HUDEP-2 (cell line): ENCODE results near the gene AGPAT4.
"Not testable (repeated sequence)": the region's sequence is repeated elsewhere in the genome, so short reads cannot be mapped to it uniquely, and the experiment has no call there.

Source experiments
- DNase-seq, 76 experiments: peaks; one replicate each; lab custom pipeline; 2025; ENCODE audit not compliant: unreplicated experiment in 76 of 76; lab: John Stamatoyannopoulos, UW

AGPAT4 gene, protein sequence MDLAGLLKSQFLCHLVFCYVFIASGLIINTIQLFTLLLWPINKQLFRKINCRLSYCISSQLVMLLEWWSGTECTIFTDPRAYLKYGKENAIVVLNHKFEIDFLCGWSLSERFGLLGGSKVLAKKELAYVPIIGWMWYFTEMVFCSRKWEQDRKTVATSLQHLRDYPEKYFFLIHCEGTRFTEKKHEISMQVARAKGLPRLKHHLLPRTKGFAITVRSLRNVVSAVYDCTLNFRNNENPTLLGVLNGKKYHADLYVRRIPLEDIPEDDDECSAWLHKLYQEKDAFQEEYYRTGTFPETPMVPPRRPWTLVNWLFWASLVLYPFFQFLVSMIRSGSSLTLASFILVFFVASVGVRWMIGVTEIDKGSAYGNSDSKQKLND

GRCh38 chr6:161273752-161274487, at the start of gene AGPAT4:
Gene AGPAT4 (minus strand): TSS chr6:161274061. CDS start chr6:161232213, 41,848 bp downstream.
- DNase-seq, result peak in 68 of 76 experiments; percentile 5 to 89 (median 59)

DNA sequence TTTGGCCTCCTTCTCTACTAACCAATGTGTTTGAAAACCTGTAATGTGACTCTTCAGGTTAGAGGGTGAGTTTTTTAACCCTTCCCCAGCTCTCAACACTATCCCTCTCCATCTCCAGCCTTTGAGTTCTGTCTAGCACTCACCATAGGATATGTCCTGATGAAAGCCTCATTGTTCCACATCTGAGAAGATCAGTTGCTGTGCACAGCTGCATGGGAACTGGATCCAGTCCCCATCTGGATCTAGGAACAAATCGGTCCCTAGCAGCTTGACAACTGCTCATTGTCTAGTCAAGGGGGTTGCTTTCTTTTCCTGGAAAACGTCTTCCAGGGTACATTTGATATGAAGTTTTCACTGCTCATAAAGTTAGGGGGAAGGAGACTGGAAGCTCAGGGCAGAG, 45.4 kb upstream of the AGPAT4 start:
- DNase-seq, result no peak

GRCh38 chr6:161318456-161318855, 44.6 kb upstream of the AGPAT4 start:
- DNase-seq, result no peak

GRCh38 chr6:161316531-161316930, 42.7 kb upstream of the AGPAT4 start:
- DNase-seq, result no peak

DNA sequence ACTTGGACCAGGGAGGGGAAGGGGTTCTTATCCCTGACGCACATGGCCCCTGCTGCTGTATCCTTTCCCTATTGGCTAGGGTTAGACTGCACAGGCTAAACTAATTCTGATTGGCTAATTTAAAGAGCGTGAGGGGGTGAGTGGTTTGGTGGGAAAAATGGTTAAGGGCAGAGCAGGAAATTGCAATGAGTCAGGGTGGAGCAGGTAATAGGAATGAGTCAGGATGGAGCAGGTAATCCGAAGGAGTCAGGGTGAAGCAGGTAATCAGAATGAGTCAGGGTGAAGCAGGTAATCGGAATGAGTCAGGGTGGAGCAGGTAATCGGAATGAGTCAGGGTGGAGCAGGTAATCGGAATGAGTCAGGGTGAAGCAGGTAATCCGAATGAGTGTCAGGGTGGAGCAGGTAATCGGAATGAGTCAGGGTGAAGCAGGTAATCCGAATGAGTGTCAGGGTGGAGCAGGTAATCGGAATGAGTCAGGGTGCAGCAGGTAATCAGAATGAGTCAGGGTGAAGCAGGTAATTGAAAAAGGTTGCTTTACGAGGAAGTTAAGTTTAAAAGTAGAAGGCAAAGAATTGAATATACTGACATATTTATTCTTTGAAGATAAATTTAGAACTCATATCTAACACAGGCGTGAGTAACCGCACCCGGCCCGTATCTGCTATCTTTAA, 41.5 kb upstream of the AGPAT4 start:
- not testable (repeated sequence) for DNase-seq

GRCh38 chr6:161314541-161315245, 40.8 kb upstream of the AGPAT4 start:
- not testable (repeated sequence) for DNase-seq

GRCh38 chr6:161313940-161314509, 40.2 kb upstream of the AGPAT4 start:
- DNase-seq, result no peak

DNA sequence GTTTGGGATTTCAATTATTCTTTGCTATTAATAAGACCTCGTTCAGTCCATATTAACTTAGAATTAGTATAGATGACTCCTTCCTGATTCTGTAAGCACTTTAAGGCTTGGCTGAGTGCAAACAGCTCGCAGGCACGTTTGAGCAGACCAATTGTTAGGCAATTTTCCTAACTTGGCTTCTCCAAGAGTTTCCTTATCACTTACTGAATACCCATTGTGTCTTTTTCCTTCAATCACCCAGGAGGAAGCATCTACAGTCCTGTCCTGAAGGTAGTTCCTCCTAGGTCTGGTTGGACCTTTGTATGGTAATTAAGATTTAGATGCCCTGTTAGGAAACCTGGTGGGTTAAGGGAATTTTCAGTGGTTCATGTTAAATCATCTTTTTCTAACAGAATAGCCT, 39.6 kb upstream of the AGPAT4 start:
- not testable (repeated sequence) for DNase-seq

DNA sequence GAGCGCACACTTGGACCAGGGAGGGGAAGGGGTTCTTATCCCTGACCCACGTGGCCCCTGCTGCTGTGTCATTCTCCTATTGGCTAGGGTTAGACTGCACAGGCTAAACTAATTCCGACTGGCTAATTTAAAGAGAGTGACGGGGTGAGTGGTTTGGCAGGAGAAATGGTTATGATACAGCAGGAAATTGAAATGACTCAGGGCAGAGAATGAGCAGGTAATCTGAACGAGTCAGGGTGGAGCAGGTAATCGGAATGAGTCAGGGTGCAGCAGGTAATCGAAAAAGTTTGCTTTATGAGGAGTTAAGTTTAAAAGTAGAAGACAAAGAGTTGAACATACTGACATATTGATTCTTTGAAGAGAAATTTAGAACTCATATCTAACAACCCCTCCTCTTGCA, 35.9 kb upstream of the AGPAT4 start:
- not testable (repeated sequence) for DNase-seq

DNA sequence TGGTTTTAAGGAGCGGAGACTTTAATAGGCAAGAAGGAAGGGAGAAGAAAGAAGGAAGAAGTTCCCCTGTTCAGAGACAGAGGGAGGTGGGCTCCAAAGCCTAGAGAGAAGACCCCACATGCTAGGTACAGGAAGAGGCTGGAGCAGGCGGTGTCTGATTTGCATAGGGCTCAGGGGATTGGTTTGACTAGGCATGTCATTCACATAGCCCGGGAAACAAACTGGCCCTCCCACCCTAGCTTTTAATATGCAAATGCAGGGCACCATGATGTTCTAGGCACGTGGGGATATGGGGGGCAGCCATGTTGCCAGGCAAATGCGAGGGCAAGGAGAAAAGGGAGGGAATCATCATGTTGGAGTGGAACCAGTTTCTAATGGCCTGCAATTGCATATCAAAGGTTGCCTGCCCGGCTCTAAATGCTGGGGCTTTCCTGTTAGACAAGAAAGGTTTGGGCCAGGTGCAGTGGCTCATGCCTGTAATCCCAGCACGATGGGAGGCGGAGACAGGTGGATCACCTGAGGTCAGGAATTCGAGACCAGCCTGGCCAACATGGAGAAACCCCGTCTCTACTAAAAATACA, 34.3 kb upstream of the AGPAT4 start:
- no peak for DNase-seq

DNA sequence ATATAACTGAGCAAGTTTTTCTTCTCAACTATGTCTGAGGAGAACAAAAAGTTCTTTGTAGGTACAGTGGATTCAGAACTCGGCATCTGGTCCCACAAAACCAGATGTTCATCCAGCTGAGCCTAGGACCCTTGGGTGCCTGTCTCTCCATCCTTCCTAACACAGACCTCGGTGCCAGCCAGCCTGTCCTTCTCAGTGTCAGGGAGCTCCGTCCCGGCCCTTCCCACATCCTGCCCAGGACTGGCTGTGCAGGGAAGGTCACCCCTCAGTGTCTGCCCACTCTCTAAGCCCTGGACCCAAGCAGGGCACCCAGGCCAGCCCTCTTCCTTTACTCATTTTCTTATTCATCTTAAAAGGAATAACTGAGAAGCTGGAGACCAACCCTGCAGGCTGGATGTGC, 32.0 kb upstream of the AGPAT4 start:
- no peak for DNase-seq

DNA sequence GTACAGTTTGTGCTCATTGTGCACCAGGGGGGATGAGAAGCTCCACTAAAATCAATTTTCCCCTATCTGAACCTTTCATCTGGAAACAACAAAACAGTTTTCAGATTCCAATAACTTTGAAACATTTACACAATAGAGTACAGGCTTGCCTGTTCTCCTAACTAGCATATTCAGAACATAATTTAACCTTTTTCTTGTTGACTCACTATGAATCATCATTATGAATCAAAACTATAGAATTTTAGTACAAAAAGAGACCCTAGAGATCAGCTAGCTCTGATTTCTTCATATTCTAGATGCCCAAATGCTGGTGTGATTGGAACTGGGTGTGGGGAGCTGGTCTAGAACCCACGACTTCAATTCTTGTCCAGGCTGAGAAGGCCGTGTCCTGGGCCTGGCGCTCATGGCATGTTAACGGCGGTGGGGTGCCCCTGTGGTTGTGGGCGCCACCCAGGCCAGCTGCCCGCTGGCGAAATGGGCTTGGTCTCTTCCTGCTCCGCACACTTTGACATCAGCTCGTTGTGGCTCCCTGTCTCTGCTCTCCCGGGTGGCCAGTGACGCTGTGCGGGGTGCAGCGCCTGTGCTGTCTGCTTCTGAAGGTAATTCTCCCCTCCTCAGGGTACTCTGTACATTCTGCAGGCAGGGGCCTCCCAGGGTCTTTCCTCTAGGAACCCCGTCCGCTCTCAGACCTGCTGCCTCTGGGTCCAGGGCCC, 29.9 kb upstream of the AGPAT4 start:
- no peak for DNase-seq

GRCh38 chr6:161302949-161303348, 29.1 kb upstream of the AGPAT4 start:
- no peak for DNase-seq

GRCh38 chr6:161301338-161301737, 27.5 kb upstream of the AGPAT4 start:
- DNase-seq, result no peak

GRCh38 chr6:161300823-161301222, 27.0 kb upstream of the AGPAT4 start:
- DNase-seq, result no peak

DNA sequence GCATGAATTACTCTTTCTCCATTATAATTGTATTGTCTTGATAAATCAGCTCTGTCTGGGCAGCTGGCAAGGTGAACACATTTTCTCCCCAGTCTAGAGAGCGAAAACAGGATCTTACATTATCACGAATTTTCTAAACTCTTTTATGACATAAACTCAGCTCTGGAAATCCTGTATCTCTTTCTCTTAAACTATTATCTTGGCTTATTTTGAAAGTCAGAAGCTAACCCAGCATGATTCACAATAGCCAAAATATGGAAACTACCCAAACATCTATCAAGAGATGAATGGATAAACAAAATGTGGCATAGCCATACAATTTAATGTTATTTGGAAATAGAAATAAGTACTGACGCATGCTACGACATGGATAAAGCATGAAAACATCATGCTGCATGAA, 25.9 kb upstream of the AGPAT4 start:
- DNase-seq, result no peak

- DNase-seq, result no peak
These were observed 21.9 kb upstream of the AGPAT4 start for GRCh38 chr6:161295784-161296183.

GRCh38 chr6:161292650-161293281, 18.9 kb upstream of the AGPAT4 start:
- no peak for DNase-seq

DNA sequence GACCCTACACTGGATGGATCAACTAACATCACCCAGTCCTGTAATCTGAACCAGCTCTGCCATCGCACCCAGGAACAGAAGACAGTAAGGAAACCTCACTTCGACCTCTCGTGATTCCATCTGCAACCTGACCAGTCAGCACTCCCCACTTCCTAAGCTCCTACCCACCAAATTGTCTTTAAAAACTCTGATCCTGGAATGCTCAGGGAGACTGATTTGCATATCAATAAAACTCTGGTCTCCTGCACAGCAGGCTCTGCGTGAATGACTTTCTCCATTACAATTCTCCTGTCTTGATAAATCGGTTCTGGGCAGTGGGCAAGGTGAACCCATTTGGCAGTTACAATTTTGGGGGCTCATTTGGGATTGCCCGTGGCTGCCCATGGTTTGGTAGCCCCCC, 18.3 kb upstream of the AGPAT4 start:
- no peak for DNase-seq
